ENCODE measurements around the gene CEP78. TPM values are rescaled to one million over a fixed set of nuclear protein-coding genes. Genes with fewer than 3 reads are reported as not detected.

The CEP78 gene
- total RNA-seq, 1 experiment from 2014 or later: 48.1 TPM

- Histone ChIP-seq H3K9me3 (ENCODE audit: control insufficient read depth in 1 of 2, insufficient read depth in 1 of 2, low read depth in 1 of 2, low read length in 2 of 2) (no peaks in the 10 kb centered on the region), H3K27me3 (ENCODE audit: insufficient read depth, low read length) (no peaks in the 10 kb centered on the region), H3K4me2 (ENCODE audit: low read length) (no peak overlapping the region), H3K27ac (ENCODE audit: low read depth, low read length) (no peak overlapping the region), H2AFZ (ENCODE audit: low read depth, low read length, poor library complexity, severe bottlenecking) (no peak overlapping the region), H3K79me2 (ENCODE audit: insufficient read depth, low read length) (no peaks in the 10 kb centered on the region), H3K4me3 (replicated peaks in 1 of 2; ENCODE audit: low read depth in 1 of 2, low read length in 2 of 2) (no peak overlapping the region), H3K4me1 (ENCODE audit: control insufficient read depth in 1 of 2, insufficient read depth in 2 of 2, low read length in 2 of 2) (no peaks in the 10 kb centered on the region), H3K36me3 (ENCODE audit: control insufficient read depth in 1 of 2, insufficient read depth in 2 of 2, low read length in 2 of 2) (peaks cover 9 to 20% of the 10 kb centered on the region in 2 experiments; a peak in 3 of 4 replicates), H4K20me1 (ENCODE audit: insufficient read depth) (no peaks in the 10 kb centered on the region), H3K9me2 (ENCODE audit: insufficient read depth) (no peaks in the 10 kb centered on the region), H3K9ac (ENCODE audit: low read length) (no peak overlapping the region)
- ATAC-seq (no peak), DNase-seq (ENCODE audit: low read depth, low spot score) (no peak)
- BruUV-seq (replicated peaks): no TSS peak
- POLR2A ChIA-PET: no interaction called here
- intact Hi-C loops (cut with micrococcal nuclease): no loop called here
- CTCF ChIA-PET: no interaction called here
- TF ChIP-seq RAD21 (IDR thresholded peaks at IDR 0.05; ENCODE audit: low read depth) (no peak), SRF (IDR thresholded peaks at IDR 0.05; ENCODE audit: low read depth) (no peak), SIN3A (IDR thresholded peaks at IDR 0.05; ENCODE audit: low read depth) (no peak), POLR2AphosphoS5 (IDR thresholded peaks at IDR 0.05; ENCODE audit: low read depth, low read length) (no peak), CEBPB (IDR thresholded peaks at IDR 0.05; ENCODE audit: low read depth) (no peak), YY1 (IDR thresholded peaks at IDR 0.05; ENCODE audit: extremely low read depth, insufficient replicate concordance, low read depth, low read length) (no peak), ZBTB33 (IDR thresholded peaks at IDR 0.05; ENCODE audit: extremely low read depth, insufficient replicate concordance, low read length) (no peak), EZH2 (IDR thresholded peaks at IDR 0.05) (no peak), ZFX (IDR thresholded peaks at IDR 0.05) (no peak), POLR2A (IDR thresholded peaks at IDR 0.05; ENCODE audit: borderline replicate concordance, extremely low read depth, insufficient read depth, insufficient read length) (no peak), ZNF274 (IDR thresholded peaks at IDR 0.05; ENCODE audit: low read depth, low read length) (no peak), EZH2phosphoT487 (IDR thresholded peaks at IDR 0.05; ENCODE audit: borderline replicate concordance) (no peak), ATF3 (IDR thresholded peaks at IDR 0.05) (no peak), MAX (IDR thresholded peaks at IDR 0.05) (no peak), JUND (IDR thresholded peaks at IDR 0.05) (no peak), FOSL1 (IDR thresholded peaks at IDR 0.05; ENCODE audit: low read depth) (no peak), TCF7L2 (IDR thresholded peaks at IDR 0.05; ENCODE audit: borderline replicate concordance, extremely low read depth, insufficient read depth, insufficient read length) (no peak), EGR1 (IDR thresholded peaks at IDR 0.05; ENCODE audit: low read depth) (no peak), SP1 (IDR thresholded peaks at IDR 0.05; ENCODE audit: low read depth) (no peak), REST (IDR thresholded peaks at IDR 0.05; ENCODE audit: low read depth) (no peak)
- RAD21 ChIA-PET (ENCODE audit: low non-redundant PET in 1 of 2, low total read pairs in 2 of 2, uncharacterized antibody in 2 of 2, unreplicated experiment in 2 of 2): no interaction called here
Measured at GRCh38 chr9:78325343-78325742, 89.5 kb downstream of the CEP78 start.
